Stimulated activated CD8-positive, alpha-beta memory T cell treated with anti-CD3 and anti-CD28 coated beads, Interleukin-15, amount 100 ng/mL, for 4 hours (primary cell): ENCODE measurements around the gene CD34.

ENCODE experiments used
- DNase-seq, 2 donors: peaks; one replicate each; pipeline ENCODE4 v3.0.0-alpha.2; 2020; ENCODE audit warnings: low read depth in 2 of 2

The CD34 gene

DNA sequence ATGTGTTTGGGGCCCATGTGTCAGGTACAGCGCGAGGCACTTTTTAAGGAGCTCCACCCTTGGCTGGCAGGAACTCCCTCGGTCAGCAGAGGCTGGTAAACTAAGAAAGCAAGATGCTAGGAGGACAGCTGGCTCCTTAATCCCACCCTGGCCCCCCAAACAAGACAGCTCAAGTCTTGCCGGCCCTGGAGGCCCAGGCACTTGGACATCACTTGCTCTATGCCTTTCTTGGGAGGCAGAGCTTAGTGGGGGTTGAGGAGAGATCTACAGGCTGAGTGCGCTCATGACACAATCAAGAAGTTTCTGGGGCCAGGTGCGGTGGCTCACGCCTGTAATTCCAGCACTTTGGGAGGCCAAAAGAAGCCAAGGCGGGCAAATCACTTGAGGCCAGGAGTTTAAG, 78.1 kb downstream of the CD34 start:
- no peak for DNase-seq

DNA sequence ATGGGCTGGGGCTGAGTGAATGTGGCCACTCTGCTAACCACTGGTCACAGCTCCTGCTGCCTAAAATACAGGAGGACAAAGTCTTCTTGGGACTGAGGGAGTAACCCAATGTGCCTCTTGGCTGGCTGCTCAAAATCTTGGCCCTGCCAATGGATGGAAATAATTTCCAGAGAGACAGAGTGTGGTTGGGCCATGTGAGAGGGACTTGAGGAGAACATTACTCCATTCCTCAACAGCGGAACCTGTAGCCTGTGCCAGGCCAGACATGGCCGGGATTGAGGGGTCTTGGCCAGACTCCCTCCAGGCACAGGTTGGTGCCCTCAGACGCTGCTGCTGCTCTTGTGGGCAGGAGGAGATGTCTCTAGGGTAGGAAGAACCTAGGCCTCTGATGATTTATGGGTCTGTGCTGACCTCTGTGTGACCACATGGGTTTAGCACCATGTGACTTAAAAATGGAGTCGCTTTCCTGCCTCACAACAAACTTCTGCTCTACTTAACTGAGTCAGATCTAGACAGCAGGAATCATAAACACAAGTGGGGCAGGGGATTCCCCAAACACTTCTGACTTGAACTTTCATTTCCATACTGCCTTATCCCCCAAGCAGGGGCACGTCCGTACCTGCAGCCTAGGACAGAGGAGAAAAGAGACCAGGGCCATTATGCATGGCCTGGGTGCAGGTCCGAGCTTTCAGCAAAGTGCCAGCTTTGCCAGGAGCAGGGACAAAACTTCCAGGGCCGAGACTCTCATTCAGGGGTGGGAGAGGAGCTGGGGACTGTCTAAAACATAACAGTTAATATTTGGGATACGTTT, 79.2 kb downstream of the CD34 start:
- no peak for DNase-seq
